ENCODE measurements around the gene POLDIP3.
"Not testable (repeated sequence)": the region's sequence is repeated elsewhere in the genome, so short reads cannot be mapped to it uniquely, and the experiment has no call there.

DNA sequence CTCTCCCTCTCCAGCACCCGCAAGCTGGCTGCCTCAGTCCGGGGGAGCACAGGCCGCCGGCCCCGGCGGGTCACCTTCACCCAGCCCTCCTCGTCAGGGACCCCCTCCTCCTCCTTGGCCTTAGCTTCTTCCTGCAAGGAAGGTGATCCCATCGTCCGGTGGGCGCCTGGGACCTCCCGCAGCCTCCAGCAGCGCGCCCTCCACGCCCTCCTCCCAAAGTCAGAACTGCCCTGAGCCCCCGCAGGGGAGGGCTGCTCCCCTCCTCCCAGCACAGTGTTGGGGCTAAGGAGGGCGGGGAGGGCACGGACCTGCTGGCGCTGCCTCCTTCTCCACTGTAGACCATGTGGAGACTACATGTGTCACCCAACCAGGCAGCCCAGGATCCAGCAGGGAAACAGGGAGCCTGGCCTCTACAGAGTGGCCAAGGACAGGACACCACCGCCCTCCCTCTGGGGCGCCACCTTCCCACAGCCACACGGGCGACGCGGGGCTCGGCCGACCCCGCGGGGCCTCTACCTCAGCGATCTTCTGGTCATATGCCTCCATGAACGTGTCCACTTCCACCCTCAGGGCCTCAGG, 38.6 kb downstream of the POLDIP3 start:
- TF ChIP-seq POLR2AphosphoS5 (IDR thresholded peaks at IDR 0.05), result not testable (repeated sequence)
- TF ChIP-seq, protein P1, sequence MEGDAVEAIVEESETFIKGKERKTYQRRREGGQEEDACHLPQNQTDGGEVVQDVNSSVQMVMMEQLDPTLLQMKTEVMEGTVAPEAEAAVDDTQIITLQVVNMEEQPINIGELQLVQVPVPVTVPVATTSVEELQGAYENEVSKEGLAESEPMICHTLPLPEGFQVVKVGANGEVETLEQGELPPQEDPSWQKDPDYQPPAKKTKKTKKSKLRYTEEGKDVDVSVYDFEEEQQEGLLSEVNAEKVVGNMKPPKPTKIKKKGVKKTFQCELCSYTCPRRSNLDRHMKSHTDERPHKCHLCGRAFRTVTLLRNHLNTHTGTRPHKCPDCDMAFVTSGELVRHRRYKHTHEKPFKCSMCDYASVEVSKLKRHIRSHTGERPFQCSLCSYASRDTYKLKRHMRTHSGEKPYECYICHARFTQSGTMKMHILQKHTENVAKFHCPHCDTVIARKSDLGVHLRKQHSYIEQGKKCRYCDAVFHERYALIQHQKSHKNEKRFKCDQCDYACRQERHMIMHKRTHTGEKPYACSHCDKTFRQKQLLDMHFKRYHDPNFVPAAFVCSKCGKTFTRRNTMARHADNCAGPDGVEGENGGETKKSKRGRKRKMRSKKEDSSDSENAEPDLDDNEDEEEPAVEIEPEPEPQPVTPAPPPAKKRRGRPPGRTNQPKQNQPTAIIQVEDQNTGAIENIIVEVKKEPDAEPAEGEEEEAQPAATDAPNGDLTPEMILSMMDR (IDR thresholded peaks at IDR 0.05), result not testable (repeated sequence)

Data from suprapubic skin (tissue), 3 donors.